ENCODE results near the gene CDK19.
"Not testable (repeated sequence)": the region's sequence is repeated elsewhere in the genome, so short reads cannot be mapped to it uniquely, and the experiment has no call there.

The CDK19 gene

GRCh38 chr6:110723017-110723416 is 92.3 kb downstream of the CDK19 start:
- Histone ChIP-seq H2BK120ac (ENCODE audit: insufficient read depth, low read length, poor library complexity) (no peak overlapping the region), H4K91ac (ENCODE audit: low read depth, low read length) (no peak overlapping the region), H2BK12ac (ENCODE audit: low read length) (no peak overlapping the region), H3K79me2 (ENCODE audit: control insufficient read depth, insufficient read depth, low read length, poor library complexity) (no peaks in the 10 kb centered on the region), H4K8ac (ENCODE audit: low read depth, low read length) (no peak overlapping the region), H2AFZ (ENCODE audit: insufficient read depth, low read length, poor library complexity) (no peak overlapping the region), H3K14ac (ENCODE audit: low read length) (no peak overlapping the region), H2AK5ac (ENCODE audit: low read length) (no peak overlapping the region), H3K4me3 (ENCODE audit: low read depth, low read length) (no peak overlapping the region), H3K27ac (ENCODE audit: low read depth, low read length) (no peak overlapping the region), H4K12ac (ENCODE audit: low read depth, low read length) (no peak overlapping the region), H3K4ac (ENCODE audit: low read depth, low read length) (no peak overlapping the region), H3K4me1 (ENCODE audit: control insufficient read depth in 1 of 2, insufficient read depth in 2 of 2, low read length in 2 of 2) (no peaks in the 10 kb centered on the region), H3K18ac (ENCODE audit: low read length) (no peak overlapping the region), H3K79me1 (ENCODE audit: low read length) (no peaks in the 10 kb centered on the region), H2BK5ac (ENCODE audit: low read depth, low read length, poor library complexity) (no peak overlapping the region), H3K9ac (ENCODE audit: low read length) (no peak overlapping the region), H3K9me3 (ENCODE audit: insufficient read depth, low read depth, low read length) (no peaks in the 10 kb centered on the region), H3K4me2 (ENCODE audit: low read length) (no peak overlapping the region), H3K27me3 (ENCODE audit: insufficient read depth, low read length) (no peaks in the 10 kb centered on the region), H3K36me3 (ENCODE audit: control insufficient read depth in 1 of 2, insufficient read depth in 2 of 2, low read length in 2 of 2) (peaks cover 0 to 3% of the 10 kb centered on the region in 2 experiments), H3K23ac (ENCODE audit: low read length) (no peak overlapping the region)
- no peak for DNase-seq
- no CpG with 5 or more reads among the region's 3 CpGs for WGBS (ENCODE audit: extremely low coverage, insufficient coverage, insufficient read length)

DNA sequence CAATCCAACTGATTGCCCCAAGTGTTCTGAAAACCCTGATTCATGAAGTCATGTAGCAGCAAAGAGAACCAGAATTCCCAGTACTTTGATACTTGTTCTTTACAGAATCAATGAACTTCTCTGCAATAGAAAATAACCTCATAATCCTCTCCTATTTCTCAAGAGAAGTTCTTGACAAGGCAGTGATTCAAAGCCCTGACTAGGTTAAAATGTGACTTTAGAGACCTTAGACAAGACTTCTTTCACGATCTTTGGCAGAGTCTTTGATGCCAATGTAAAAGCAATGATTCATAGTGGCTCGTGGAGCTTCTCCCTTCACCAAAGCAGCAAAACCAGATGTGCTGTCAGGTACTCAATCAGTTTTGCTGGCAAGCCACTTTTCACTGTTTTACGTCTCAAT is 95.2 kb downstream of the CDK19 start:
- Histone ChIP-seq H2BK5ac (ENCODE audit: low read depth, low read length, poor library complexity) (no peak overlapping the region), H3K9ac (ENCODE audit: low read length) (no peak overlapping the region), H2AFZ (ENCODE audit: insufficient read depth, low read length, poor library complexity) (no peak overlapping the region), H3K27me3 (ENCODE audit: insufficient read depth, low read length) (no peaks in the 10 kb centered on the region), H4K8ac (ENCODE audit: low read depth, low read length) (no peak overlapping the region), H3K4ac (ENCODE audit: low read depth, low read length) (no peak overlapping the region), H3K4me2 (ENCODE audit: low read length) (no peak overlapping the region), H3K36me3 (ENCODE audit: control insufficient read depth in 1 of 2, insufficient read depth in 2 of 2, low read length in 2 of 2) (peaks cover 0 to 3% of the 10 kb centered on the region in 2 experiments), H3K18ac (ENCODE audit: low read length) (no peak overlapping the region), H2BK120ac (ENCODE audit: insufficient read depth, low read length, poor library complexity) (no peak overlapping the region), H3K9me3 (ENCODE audit: insufficient read depth, low read depth, low read length) (no peaks in the 10 kb centered on the region), H3K14ac (ENCODE audit: low read length) (no peak overlapping the region), H2BK12ac (ENCODE audit: low read length) (no peak overlapping the region), H3K4me1 (ENCODE audit: control insufficient read depth in 1 of 2, insufficient read depth in 2 of 2, low read length in 2 of 2) (no peaks in the 10 kb centered on the region), H4K91ac (ENCODE audit: low read depth, low read length) (no peak overlapping the region), H3K4me3 (ENCODE audit: low read depth, low read length) (no peak overlapping the region), H4K12ac (ENCODE audit: low read depth, low read length) (no peak overlapping the region), H3K79me1 (ENCODE audit: low read length) (no peaks in the 10 kb centered on the region), H2AK5ac (ENCODE audit: low read length) (no peak overlapping the region), H3K79me2 (ENCODE audit: control insufficient read depth, insufficient read depth, low read length, poor library complexity) (no peaks in the 10 kb centered on the region), H3K27ac (ENCODE audit: low read depth, low read length) (no peak overlapping the region), H3K23ac (ENCODE audit: low read length) (no peak overlapping the region)
- no CpG with 5 or more reads among the region's 3 CpGs for WGBS (ENCODE audit: extremely low coverage, insufficient coverage, insufficient read length)
- no peak for DNase-seq

DNA sequence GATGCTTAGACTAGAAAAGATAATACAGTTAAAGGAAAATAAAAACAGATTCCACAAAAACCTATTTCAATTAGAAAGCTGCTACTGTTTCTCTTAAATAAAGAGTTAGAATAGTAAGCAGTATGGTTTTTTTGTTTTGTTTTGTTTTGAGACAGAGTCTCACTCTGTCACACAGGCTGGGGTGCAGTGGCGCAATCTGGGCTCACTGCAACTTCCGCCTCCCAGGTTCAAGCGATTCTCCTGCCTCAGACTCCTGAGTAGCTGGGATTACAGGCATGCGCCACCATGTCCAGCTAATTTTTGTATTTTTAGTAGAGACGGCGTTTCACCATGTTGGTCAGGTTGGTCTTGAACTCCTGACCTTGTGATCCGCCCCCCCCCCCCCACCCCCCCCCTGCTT is 95.7 kb downstream of the CDK19 start:
- not testable (repeated sequence) for H3K9me3 ChIP-seq (ENCODE audit: insufficient read depth, low read depth, low read length); H4K8ac ChIP-seq (ENCODE audit: low read depth, low read length); H3K14ac ChIP-seq (ENCODE audit: low read length); H3K4me1 ChIP-seq (ENCODE audit: control insufficient read depth in 1 of 2, insufficient read depth in 2 of 2, low read length in 2 of 2); H3K18ac ChIP-seq (ENCODE audit: low read length); H3K23ac ChIP-seq (ENCODE audit: low read length); H3K4ac ChIP-seq (ENCODE audit: low read depth, low read length); DNase-seq; H2AK5ac ChIP-seq (ENCODE audit: low read length); H2AFZ ChIP-seq (ENCODE audit: insufficient read depth, low read length, poor library complexity); H4K91ac ChIP-seq (ENCODE audit: low read depth, low read length); H2BK120ac ChIP-seq (ENCODE audit: insufficient read depth, low read length, poor library complexity); H3K4me2 ChIP-seq (ENCODE audit: low read length); H2BK5ac ChIP-seq (ENCODE audit: low read depth, low read length, poor library complexity); H3K27me3 ChIP-seq (ENCODE audit: insufficient read depth, low read length); H3K79me1 ChIP-seq (ENCODE audit: low read length); H3K4me3 ChIP-seq (ENCODE audit: low read depth, low read length); H4K12ac ChIP-seq (ENCODE audit: low read depth, low read length); H3K9ac ChIP-seq (ENCODE audit: low read length); H3K79me2 ChIP-seq (ENCODE audit: control insufficient read depth, insufficient read depth, low read length, poor library complexity); H3K27ac ChIP-seq (ENCODE audit: low read depth, low read length); H2BK12ac ChIP-seq (ENCODE audit: low read length); H3K36me3 ChIP-seq (ENCODE audit: control insufficient read depth in 1 of 2, insufficient read depth in 2 of 2, low read length in 2 of 2)
- no CpG with 5 or more reads among the region's 7 CpGs for WGBS (ENCODE audit: extremely low coverage, insufficient coverage, insufficient read length)

DNA sequence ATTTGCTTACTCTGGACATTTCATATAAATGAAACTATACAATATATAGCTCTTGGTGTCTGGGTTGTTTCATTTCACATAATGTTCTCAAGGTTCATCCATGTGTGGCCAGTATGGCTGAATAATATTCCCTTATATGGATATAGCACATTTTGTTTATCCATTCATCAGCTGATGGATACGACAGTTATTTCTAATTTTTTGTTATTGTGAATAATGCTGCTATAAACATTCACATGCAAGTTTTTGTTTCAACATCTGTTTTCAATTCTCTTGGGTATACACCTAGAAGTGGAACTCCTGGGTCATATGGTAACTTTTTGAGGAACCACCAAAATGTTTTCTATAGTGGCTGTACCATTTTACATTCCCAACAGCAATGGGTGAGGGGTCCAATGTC is 101.1 kb downstream of the CDK19 start:
- no peaks in the 10 kb centered on the region for H3K27me3 ChIP-seq (ENCODE audit: insufficient read depth, low read length)
- H2BK12ac ChIP-seq (ENCODE audit: low read length) = no peak overlapping the region
- no peak overlapping the region for H2BK5ac ChIP-seq (ENCODE audit: low read depth, low read length, poor library complexity)
- H3K27ac ChIP-seq (ENCODE audit: low read depth, low read length) = no peak overlapping the region
- no CpG with 5 or more reads among the region's 1 CpG for whole genome bisulfite sequencing (ENCODE audit: extremely low coverage, insufficient coverage, insufficient read length)
- H3K23ac ChIP-seq (ENCODE audit: low read length) = no peak overlapping the region
- no peaks in the 10 kb centered on the region for H3K79me2 ChIP-seq (ENCODE audit: control insufficient read depth, insufficient read depth, low read length, poor library complexity)
- no peak overlapping the region for H3K9ac ChIP-seq (ENCODE audit: low read length)
- no peak overlapping the region for H3K4me2 ChIP-seq (ENCODE audit: low read length)
- H2AK5ac ChIP-seq (ENCODE audit: low read length) = no peak overlapping the region
- DNase-seq = no peak
- H3K4ac ChIP-seq (ENCODE audit: low read depth, low read length) = no peak overlapping the region
- no peaks in the 10 kb centered on the region for H3K9me3 ChIP-seq (ENCODE audit: insufficient read depth, low read depth, low read length)
- H3K4me1 ChIP-seq (ENCODE audit: control insufficient read depth in 1 of 2, insufficient read depth in 2 of 2, low read length in 2 of 2) = no peaks in the 10 kb centered on the region
- no peaks in the 10 kb centered on the region for H3K79me1 ChIP-seq (ENCODE audit: low read length)
- no peak overlapping the region for H2AFZ ChIP-seq (ENCODE audit: insufficient read depth, low read length, poor library complexity)
- no peak overlapping the region for H3K18ac ChIP-seq (ENCODE audit: low read length)
- no peak overlapping the region for H4K12ac ChIP-seq (ENCODE audit: low read depth, low read length)
- H4K91ac ChIP-seq (ENCODE audit: low read depth, low read length) = no peak overlapping the region
- H3K36me3 ChIP-seq (ENCODE audit: control insufficient read depth in 1 of 2, insufficient read depth in 2 of 2, low read length in 2 of 2) = peaks cover 0 to 2% of the 10 kb centered on the region in 2 experiments
- no peak overlapping the region for H4K8ac ChIP-seq (ENCODE audit: low read depth, low read length)
- no peak overlapping the region for H2BK120ac ChIP-seq (ENCODE audit: insufficient read depth, low read length, poor library complexity)
- no peak overlapping the region for H3K4me3 ChIP-seq (ENCODE audit: low read depth, low read length)
- no peak overlapping the region for H3K14ac ChIP-seq (ENCODE audit: low read length)

All from trophoblast cell (in vitro differentiated cells and primary cell).